SHP77 (cell line): ENCODE measurements around the gene NRIP2.
"Not testable (repeated sequence)": the region's sequence is repeated elsewhere in the genome, so short reads cannot be mapped to it uniquely, and the experiment has no call there.

Experiments
- DNase-seq, 2 experiments: peaks; one replicate each; lab custom pipeline; 2025; lab: John Stamatoyannopoulos, UW

Gene NRIP2

DNA sequence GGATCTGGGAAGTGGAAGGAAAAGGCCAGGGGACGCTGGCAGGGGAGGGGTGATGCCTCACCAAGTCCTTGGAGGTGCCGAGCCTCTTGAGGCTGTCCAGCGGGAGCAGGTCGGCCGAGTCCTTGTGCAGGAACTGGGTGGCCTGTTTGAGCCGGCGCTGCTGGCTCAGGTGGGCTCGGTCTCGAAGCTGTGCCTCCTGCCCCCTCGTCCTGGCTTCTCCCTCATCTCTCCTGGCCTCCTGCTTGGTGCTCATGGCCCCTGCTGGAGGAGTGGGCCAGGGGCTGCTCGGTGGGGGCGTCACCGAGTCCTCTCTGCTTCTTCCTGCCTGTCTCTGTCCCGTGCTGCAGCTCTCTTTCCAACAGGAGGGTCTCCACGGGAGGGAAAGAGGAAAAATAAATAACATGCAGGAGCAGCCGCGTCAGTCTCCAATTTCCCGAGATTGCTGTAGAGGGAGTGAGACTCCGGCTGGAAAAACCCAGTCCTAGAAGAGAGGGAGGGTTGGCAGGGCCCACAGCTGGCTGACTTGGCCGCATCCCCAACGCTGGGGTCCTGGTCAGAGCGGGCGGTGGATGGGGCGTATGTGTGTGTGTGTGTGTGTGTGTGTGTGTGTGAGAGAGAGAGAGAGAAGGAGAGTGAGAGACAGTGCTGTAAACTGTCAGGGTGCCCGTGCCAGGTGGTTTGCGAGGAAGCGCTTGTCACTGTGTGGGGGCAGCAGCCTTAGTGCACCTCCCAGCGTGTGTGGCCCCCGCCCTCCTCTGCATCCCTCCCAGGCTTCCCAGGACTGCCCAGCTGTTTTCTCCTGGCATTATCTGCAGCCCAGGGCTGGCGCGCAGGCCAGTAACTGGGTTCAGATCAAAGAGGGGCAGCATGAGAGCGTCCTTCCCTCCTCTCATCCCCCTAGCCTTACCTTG is at the start of gene NRIP2:
Gene NRIP2, minus strand, starts transcription at position 455 of the 911 bp plus-strand sequence. Its CDS starts 52 bp downstream, at position 403.
- DNase-seq, result peak in 1 of 2 experiments; percentile 17

DNA sequence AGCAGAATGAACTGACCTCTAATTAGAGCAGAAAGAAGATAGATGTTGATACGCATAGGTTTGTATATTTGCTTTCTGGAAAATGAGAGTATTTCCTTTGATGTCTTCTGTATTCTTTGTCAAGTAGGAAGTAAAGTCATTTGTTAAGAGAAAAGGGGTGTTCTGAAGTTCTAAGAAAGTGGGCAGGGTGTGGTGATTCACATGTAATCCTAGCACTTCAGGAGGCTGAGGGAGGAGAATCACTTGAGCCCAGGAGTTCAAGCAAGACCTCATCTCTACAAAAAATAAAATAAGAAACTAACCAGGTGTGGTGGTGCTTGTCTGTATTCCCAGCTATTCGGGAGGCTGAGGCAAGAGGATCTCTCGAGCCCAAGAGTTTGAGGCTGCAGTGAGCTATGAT is 45.0 kb upstream of the NRIP2 start:
- DNase-seq, result no peak

- DNase-seq, result no peak
Measured at GRCh38 chr12:2877953-2878732, 43.3 kb upstream of the NRIP2 start.

DNA sequence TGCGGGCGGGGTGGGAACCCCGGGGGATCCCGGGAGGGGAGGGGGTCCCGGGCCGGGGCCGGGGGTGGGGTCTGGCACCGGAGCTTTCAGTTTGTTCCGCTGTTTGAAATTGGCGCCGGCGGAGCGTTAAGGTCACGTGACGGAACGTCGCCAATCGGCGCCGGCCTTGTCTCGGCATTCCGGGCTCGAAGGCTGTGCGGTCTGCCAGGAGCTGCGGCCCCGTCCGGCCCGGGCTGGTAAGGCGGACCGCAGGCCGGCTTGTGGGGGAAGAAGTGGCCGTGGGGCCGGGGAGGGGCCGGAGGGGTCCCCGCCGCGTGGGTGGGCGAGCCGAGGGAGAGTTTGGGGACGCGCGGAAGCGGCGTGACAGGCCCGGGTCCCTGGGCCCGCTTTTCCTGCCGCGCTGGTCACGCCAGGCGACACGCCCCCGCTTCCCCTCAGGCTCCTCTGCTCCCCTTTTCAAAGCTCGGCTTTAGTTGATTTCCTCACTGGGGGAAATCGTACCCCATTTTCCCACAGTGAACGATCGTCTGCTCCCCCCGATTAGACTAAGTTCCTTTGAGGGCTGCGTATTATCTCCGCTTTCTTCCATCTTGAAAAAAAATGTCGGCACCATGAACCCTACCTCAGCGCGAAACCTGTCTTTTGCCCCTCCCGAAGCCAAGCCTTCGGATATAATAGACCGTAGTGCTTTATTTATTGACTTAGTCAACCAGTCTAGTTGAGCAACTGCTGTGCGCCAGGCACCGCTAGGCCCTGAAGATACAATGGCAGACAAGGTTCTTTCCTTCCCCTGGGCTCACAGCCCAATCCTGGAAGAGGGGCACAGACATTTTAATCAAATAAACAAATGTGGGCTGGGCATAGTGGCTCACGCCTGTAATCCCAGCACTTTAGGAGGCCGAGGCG is 42.5 kb upstream of the NRIP2 start, which contains the start of the genes FOXM1 and RHNO1:
Gene FOXM1, minus strand, starts transcription at position 128 of the 906 bp plus-strand sequence. CDS start 2,696 bp downstream, outside the sequence.
Gene RHNO1, plus strand, starts transcription at position 177 of the 906 bp plus-strand sequence. CDS start 8,144 bp downstream, outside the sequence.
- DNase-seq, result peak; percentile 37 to 60

DNA sequence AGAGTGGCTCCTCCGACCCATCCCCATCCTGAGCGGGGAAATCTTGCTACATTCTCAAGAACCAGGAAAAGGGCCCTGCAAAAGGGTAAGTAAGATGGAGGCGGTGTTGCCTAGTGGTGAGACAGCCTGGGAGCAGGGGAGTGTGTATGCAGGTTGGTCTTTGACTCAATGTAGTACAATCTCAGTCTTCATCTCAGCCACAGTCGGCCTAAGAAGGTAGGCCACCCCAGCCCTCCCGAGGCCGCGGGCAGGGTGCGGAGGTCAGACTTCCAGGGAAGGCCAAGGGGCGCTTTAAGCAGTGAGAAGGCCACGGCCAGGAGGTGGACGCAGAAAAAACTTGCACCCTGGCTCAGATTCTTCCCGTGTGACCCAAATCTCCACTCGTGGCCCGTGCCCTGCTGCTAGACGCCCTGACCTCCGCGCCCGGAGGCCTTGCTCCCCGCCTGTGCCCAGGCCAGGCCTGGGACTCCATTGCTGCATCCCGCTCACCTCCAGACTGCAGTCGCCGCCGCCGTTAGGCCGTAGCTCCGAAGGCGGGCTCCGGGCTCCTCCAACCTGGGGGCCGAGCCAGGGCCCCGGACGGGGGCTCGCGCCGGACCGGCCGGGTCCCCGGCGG is 41.7 kb upstream of the NRIP2 start:
- DNase-seq, result no peak

- not testable (repeated sequence) for DNase-seq
Measured at GRCh38 chr12:2868986-2869632, 34.3 kb upstream of the NRIP2 start.

DNA sequence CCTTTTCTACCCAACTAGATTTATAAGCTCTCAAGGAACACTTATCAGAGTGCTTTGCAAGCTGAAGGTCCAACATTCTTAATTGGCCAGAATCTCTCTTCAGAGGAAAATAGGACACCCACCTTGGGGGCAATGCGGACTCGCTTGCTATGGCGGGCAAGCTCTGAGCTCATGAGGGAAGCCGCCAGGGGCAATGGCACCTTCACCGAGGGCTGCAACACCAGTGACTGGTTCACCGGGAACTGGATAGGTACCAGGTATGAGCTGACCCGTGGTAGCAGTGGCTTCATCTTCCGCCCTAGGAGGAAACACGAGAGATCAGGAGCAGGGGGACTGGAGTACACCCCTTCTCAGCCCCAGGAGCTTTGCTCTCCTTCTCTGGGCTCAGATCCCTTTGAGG is 29.4 kb upstream of the NRIP2 start:
- DNase-seq, result no peak

DNA sequence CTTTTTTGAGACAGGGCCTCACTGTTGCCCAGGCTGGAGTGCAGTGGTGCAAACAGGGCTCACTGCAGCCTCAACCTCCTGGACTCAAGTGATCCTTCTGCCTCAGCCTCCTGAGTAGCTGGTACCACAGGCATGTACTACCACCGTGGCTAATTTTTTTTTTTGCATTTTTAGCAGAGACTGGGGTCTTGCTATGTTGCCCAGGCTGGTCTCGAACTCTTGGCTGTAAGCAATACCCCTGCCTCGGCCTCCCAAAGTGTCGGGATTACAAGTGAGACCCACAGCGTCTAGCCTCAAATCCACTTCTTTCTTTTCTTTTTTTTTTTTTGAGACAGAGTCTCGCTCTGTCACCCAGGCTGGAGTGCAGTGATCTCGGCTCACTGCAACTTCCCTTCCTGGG is 28.6 kb upstream of the NRIP2 start:
- DNase-seq, result not testable (repeated sequence)

DNA sequence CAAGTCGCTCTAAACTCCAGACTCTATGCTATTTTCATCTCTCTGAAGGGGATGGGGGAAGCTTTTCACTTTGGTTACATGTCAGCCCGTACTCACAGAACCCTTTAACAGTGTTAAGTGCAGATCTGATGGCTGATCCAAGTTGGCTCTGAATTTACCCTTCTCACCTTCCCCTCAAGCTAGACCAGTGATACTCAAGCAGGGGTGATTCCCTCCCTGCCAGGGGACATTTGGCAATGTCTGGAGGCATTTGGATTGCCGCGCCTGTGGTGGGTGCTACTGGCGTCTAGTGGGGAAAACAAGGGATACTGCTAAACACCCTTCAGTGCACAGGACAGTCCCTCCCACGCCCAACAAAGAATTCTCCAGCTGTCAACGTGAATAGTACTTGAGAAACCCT is 28.0 kb upstream of the NRIP2 start:
- DNase-seq, result no peak

DNA sequence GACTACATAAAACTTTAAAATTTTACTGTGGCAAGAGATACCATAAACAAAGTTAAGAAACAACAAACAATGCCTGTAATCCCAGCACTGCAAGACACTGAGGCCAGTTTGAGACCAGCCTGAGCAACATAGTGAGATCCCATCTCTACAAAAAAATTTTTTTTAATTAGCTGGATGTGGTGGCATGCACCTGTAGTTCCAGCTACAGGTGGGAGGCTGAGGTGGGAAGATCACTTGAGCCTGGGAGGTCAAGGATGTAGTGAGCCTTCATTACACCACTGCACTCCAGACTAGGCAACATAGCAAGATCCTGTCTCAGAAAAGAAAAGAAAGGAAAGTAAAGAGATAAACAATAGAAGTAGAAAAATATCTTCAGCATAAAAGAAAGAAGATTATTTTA is 25.3 kb upstream of the NRIP2 start:
- DNase-seq, result no peak

DNA sequence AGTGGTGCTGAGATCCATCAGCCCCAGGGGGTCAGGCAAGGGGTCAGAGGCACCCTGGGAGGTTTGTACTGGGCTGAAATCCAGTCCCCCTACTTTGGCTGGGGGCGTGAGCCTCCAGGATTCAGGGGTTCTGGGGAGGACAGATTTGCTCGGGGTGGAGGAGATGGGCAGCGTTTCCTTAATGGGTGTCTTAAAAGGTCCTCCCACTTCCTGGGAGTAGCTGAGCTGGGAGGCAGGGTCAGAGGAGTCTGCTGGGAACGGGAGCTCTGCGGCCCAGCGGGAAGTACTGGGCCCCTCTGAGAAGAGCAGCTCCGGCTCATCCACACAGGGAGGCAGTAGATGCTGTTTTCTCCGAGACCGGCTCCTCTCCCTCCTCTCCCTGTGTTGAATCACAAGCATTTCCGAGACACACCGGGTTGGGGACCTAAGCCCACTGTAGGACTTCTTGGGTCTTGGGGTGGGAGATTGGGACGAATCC is 24.1 kb upstream of the NRIP2 start:
- no peak for DNase-seq

- DNase-seq, result no peak
Measured at GRCh38 chr12:2858334-2858733, 23.5 kb upstream of the NRIP2 start.

DNA sequence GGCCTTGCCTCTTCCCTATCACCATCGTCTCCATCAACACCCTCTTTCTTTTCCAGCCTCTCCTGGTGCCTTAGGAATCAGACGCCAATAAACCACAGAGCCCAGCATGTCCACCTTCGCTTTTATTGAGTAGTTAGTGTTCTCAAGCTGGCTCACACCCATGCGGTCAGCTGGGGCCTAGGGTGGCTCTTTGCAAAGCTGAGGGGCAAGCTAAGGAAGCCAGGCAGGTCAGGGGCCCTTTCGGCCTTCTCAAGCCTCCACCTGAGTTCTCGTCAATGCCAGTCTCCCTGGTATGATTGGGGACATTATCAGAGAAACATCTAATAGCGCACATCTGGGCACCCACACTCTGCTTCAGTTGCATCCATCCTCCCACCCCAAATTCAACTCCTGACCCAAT is 22.7 kb upstream of the NRIP2 start:
- no peak for DNase-seq

- DNase-seq, result no peak
Measured at GRCh38 chr12:2857021-2857431, 22.2 kb upstream of the NRIP2 start, which contains the start of gene TEX52. TSS of gene TEX52 (minus strand) at chr12:2857039. CDS start at chr12:2857026, 13 bp downstream.

DNA sequence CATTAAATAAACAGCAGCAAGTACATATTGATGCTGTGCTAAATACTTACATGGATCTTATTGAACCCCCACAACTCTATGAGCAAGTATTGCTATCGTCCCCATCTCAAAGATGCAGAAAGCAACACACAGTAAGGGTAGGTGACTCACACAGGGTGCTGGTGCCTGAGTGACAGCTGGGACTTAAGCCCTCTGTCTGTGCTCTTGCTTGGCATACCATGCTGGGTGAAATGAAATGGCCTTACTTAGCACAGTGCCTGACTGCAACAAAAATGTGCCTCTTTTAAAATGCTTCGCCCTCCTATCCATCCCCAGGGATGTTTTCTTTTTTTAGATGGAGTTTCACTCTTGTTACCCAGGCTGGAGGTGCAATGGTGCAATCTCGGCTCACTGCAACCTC is 21.2 kb upstream of the NRIP2 start:
- DNase-seq, result no peak

GRCh38 chr12:2855546-2855945 is 20.7 kb upstream of the NRIP2 start:
- DNase-seq, result no peak

DNA sequence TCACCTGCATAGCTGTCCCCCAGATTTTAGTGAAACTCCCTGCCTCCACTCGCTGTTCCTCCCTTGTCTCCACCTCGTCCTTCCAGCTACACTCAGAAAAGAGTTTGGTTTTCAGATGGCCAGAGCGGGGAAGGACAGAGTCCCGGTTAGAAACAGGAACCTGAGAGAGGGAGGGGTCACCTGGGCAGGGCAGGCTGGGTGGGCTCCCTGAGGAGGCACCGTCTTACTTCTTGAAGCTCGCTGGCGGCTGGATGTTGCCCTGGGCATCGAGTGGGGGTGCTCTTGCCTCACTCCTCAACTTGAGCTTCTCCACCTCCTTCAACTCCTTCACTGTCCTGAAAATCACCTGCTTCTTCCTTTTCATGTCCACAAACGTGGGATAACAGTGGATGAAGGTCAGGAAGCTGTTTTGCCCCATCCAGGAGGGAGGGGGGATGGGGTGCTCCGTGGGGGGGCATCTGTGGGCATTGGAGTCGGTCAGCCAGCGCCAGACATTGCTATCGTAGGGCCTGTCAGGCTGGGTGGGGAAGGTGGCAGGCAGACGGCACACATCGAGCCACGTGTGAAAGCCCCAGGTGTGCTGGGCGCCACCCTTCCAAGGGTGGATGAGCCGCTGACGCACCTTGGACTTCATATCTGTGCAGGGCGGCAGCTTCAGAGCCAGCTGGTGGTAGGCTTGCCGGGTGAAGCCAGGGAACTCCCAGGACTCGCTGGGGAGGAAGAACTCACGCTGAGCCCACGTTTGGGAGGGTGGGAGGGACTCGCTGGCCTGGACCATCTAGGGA is 20.0 kb upstream of the NRIP2 start:
- no peak for DNase-seq

DNA sequence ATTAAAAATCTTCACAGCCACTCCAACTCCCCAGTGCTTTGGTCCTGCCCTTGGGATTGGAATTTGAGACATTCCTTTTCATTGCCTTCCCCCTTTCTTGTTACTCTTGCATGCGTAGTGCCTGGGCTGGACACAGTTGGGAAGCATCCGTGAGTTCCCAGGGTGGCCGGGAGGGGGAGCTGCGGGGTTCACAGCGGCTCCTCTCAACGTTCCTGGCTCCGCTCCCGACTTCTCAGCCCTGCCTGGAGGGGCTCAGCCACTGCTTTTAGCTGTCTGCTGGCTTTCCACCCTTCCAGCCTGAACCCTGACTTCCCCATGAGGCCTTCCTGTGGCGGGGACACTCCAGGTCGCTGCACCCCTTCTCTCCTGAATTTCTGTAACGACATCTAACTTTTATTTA is 18.8 kb upstream of the NRIP2 start:
- peak in 1 of 2 experiments; percentile 30 for DNase-seq

- DNase-seq, result no peak
Measured at GRCh38 chr12:2851931-2852330, 17.1 kb upstream of the NRIP2 start.

DNA sequence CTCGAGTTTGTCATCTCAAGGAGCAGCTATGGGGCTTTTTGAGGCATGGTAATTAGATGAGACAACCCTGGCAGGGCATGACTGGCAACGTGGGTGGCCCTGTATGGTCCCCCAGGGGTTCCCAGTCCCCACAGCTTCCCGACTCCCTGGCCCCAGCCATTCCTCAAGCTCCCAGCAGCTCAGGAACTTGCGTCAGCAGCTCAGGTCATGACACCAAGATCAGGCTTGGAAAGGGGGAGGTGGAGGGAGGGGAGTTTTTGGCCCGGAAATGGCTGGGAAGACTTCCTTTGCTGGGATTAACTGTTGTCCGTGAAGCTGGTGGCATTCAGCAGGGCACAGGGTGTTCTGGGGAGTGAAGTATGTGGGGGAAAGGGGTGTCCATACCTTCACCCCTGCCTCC is 10.4 kb upstream of the NRIP2 start:
- DNase-seq, result no peak
